Measurements from ENCODE around the gene PTPRJ.
"Not testable (repeated sequence)": the region's sequence is repeated elsewhere in the genome, so short reads cannot be mapped to it uniquely, and the experiment has no call there.

PTPRJ gene

DNA sequence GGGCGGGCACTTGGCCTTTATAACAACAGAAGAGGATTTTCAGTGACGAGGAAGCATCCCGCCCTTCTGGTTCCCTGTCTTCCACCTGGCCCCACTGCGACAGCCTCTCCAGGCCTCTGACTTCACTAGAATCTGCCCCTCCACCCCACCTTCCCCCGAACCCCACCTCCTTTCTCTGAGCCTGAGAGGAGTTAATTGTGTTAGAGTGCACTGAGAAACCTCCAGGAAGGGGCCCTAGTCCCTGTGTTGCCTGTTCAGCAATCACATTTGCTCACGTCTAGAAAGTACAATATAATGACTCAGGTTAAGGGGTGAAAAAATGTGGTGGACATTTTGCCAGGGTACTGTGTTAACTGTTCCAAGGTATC lies 38.8 kb downstream of the PTPRJ start:
- Histone ChIP-seq H3K36me3 (ENCODE audit: control insufficient read depth, low read length) (no peaks in the 10 kb centered on the region; the same call in 1 of the 2 replicates), H3F3A (ENCODE audit: control insufficient read depth, insufficient read depth) (no peaks in the 10 kb centered on the region), H3K4me3 (ENCODE audit: low read length) (no peak overlapping the region), H3K9me2 (replicated peaks; ENCODE audit: control insufficient read depth, low read length) (no peaks in the 10 kb centered on the region), H4K20me1 (ENCODE audit: control insufficient read depth, insufficient read depth, low read depth, low read length) (no peaks in the 10 kb centered on the region), H3K27me3 (ENCODE audit: control insufficient read depth, low read length) (no peaks in the 10 kb centered on the region), H3K4me2 (ENCODE audit: low read length) (no peak overlapping the region), H3K4me1 (ENCODE audit: control insufficient read depth, low read length) (peaks cover 25% of the 10 kb centered on the region), H3K27ac (ENCODE audit: low read depth, low read length) (no peak overlapping the region), H3K79me2 (ENCODE audit: control insufficient read depth, low read length) (no peaks in the 10 kb centered on the region), H3K9me3 (ENCODE audit: control insufficient read depth, insufficient read depth, low read length) (no peaks in the 10 kb centered on the region)
- TF ChIP-seq, protein P1, sequence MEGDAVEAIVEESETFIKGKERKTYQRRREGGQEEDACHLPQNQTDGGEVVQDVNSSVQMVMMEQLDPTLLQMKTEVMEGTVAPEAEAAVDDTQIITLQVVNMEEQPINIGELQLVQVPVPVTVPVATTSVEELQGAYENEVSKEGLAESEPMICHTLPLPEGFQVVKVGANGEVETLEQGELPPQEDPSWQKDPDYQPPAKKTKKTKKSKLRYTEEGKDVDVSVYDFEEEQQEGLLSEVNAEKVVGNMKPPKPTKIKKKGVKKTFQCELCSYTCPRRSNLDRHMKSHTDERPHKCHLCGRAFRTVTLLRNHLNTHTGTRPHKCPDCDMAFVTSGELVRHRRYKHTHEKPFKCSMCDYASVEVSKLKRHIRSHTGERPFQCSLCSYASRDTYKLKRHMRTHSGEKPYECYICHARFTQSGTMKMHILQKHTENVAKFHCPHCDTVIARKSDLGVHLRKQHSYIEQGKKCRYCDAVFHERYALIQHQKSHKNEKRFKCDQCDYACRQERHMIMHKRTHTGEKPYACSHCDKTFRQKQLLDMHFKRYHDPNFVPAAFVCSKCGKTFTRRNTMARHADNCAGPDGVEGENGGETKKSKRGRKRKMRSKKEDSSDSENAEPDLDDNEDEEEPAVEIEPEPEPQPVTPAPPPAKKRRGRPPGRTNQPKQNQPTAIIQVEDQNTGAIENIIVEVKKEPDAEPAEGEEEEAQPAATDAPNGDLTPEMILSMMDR (IDR thresholded peaks at IDR 0.05; ENCODE audit: low read depth, low read length, poor library complexity, severe bottlenecking): no peak
- no peak for TF ChIP-seq EZH2phosphoT487 (IDR thresholded peaks at IDR 0.05; ENCODE audit: borderline replicate concordance, low read length)

DNA sequence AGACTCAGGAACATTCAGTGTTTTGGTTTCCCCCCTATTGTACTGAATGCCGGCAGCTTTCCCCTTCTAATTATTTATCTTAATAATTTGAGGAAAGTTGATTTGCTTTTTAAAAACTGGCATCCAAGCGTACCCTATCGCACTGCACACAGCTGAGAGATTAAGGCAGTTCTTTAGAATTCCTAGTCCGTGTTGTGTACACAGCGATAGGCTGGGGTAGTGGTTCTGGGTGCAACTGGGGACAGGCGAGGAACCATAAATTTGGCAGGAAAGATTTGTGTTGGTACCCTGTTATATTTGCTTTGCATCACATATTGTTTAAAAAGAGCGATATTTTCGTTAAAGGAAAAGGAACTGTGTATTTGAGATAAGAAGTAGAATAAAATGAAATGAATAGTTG lies 39.2 kb downstream of the PTPRJ start:
- no peaks in the 10 kb centered on the region for H3K9me2 ChIP-seq (replicated peaks; ENCODE audit: control insufficient read depth, low read length)
- no peaks in the 10 kb centered on the region for H4K20me1 ChIP-seq (ENCODE audit: control insufficient read depth, insufficient read depth, low read depth, low read length)
- no peaks in the 10 kb centered on the region for H3F3A ChIP-seq (ENCODE audit: control insufficient read depth, insufficient read depth)
- H3K79me2 ChIP-seq (ENCODE audit: control insufficient read depth, low read length): no peaks in the 10 kb centered on the region
- H3K4me1 ChIP-seq (ENCODE audit: control insufficient read depth, low read length): peaks cover 25% of the 10 kb centered on the region
- no peaks in the 10 kb centered on the region; the same call in 1 of the 2 replicates for H3K36me3 ChIP-seq (ENCODE audit: control insufficient read depth, low read length)
- H3K4me3 ChIP-seq (ENCODE audit: low read length): no peak overlapping the region
- H3K4me2 ChIP-seq (ENCODE audit: low read length): no peak overlapping the region
- no peak overlapping the region for H3K27ac ChIP-seq (ENCODE audit: low read depth, low read length)
- no peaks in the 10 kb centered on the region for H3K9me3 ChIP-seq (ENCODE audit: control insufficient read depth, insufficient read depth, low read length)
- H3K27me3 ChIP-seq (ENCODE audit: control insufficient read depth, low read length): no peaks in the 10 kb centered on the region
- TF ChIP-seq, protein P1 (IDR thresholded peaks at IDR 0.05; ENCODE audit: low read depth, low read length, poor library complexity, severe bottlenecking): no peak
- no peak for TF ChIP-seq EZH2phosphoT487 (IDR thresholded peaks at IDR 0.05; ENCODE audit: borderline replicate concordance, low read length)

GRCh38 chr11:48020092-48020755 lies 39.9 kb downstream of the PTPRJ start:
- Histone ChIP-seq H3K36me3 (ENCODE audit: control insufficient read depth, low read length) (no peaks in the 10 kb centered on the region; the same call in 1 of the 2 replicates), H3K4me2 (ENCODE audit: low read length) (no peak overlapping the region; the same call in 1 of the 2 replicates), H3K4me3 (ENCODE audit: low read length) (no peak overlapping the region), H3K79me2 (ENCODE audit: control insufficient read depth, low read length) (no peaks in the 10 kb centered on the region), H3K27ac (ENCODE audit: low read depth, low read length) (no peak overlapping the region), H4K20me1 (ENCODE audit: control insufficient read depth, insufficient read depth, low read depth, low read length) (no peaks in the 10 kb centered on the region), H3K9me3 (ENCODE audit: control insufficient read depth, insufficient read depth, low read length) (no peaks in the 10 kb centered on the region), H3F3A (ENCODE audit: control insufficient read depth, insufficient read depth) (no peaks in the 10 kb centered on the region), H3K9me2 (replicated peaks; ENCODE audit: control insufficient read depth, low read length) (no peaks in the 10 kb centered on the region), H3K4me1 (ENCODE audit: control insufficient read depth, low read length) (peaks cover 25% of the 10 kb centered on the region), H3K27me3 (ENCODE audit: control insufficient read depth, low read length) (no peaks in the 10 kb centered on the region)
- TF ChIP-seq, protein P1 (IDR thresholded peaks at IDR 0.05; ENCODE audit: low read depth, low read length, poor library complexity, severe bottlenecking): no peak
- no peak for TF ChIP-seq EZH2phosphoT487 (IDR thresholded peaks at IDR 0.05; ENCODE audit: borderline replicate concordance, low read length)

GRCh38 chr11:48021201-48021820 lies 41.0 kb downstream of the PTPRJ start:
- not testable (repeated sequence) for H3K4me2 ChIP-seq (ENCODE audit: low read length)

More at GRCh38 chr11:48021201-48021820, 41.0 kb downstream of the PTPRJ start:
- not testable (repeated sequence) for H3K4me3 ChIP-seq (ENCODE audit: low read length); H3K79me2 ChIP-seq (ENCODE audit: control insufficient read depth, low read length); H4K20me1 ChIP-seq (ENCODE audit: control insufficient read depth, insufficient read depth, low read depth, low read length); H3F3A ChIP-seq (ENCODE audit: control insufficient read depth, insufficient read depth); H3K27me3 ChIP-seq (ENCODE audit: control insufficient read depth, low read length); H3K9me3 ChIP-seq (ENCODE audit: control insufficient read depth, insufficient read depth, low read length); H3K9me2 ChIP-seq (replicated peaks; ENCODE audit: control insufficient read depth, low read length); H3K36me3 ChIP-seq (ENCODE audit: control insufficient read depth, low read length); H3K27ac ChIP-seq (ENCODE audit: low read depth, low read length)
- peaks cover 25% of the 10 kb centered on the region for H3K4me1 ChIP-seq (ENCODE audit: control insufficient read depth, low read length)
